Lower leg skin (tissue), 4 donors: ENCODE results near the gene WWC1. TPM values are rescaled to one million over a fixed set of nuclear protein-coding genes. Genes with fewer than 3 reads are reported as not detected.

Experiments used
- DNase-seq, 2 donors: peaks; one replicate each; pipeline ENCODE4 v3.0.0-alpha.2; 2019; ENCODE audit warnings: low spot score in 2 of 2
- H3K4me3 ChIP-seq: fragments of 200-600 bp; sonication (generic); 2 replicates; pipeline ENCODE4 v1.5.1; 2017; ENCODE audit warnings: mild to moderate bottlenecking, low read depth; ENCODE audit not compliant: poor library complexity, severe bottlenecking
- POLR2A ChIP-seq, 2 donors: fragments of 450-650 bp; IDR thresholded peaks; one replicate each; pipeline ENCODE4 v1.6.1; 2016 to 2017; ENCODE audit warnings: antibody characterized with exemption in 2 of 2, mild to moderate bottlenecking in 1 of 2, moderate library complexity in 1 of 2
- WGBS, 2 donors: methylation state at CpG; one replicate each; pipeline ENCODE4 v1.1.5; 2018; 5-methylcytosine and 5-hydroxymethylcytosine counted together
- intact Hi-C: fragments of 100-400 bp; cut with DNase I; formaldehyde crosslinking; loops from one replicate; pipeline ENCODE4 v1.15.0; 2023; ENCODE audit warnings: low total_unique reads
- total RNA-seq, 4 donors: library from RNA; depleted of rRNA; stranded (reverse); fragments of >200 nt; gene quantifications; one replicate each; pipeline ENCODE4 v1.1.0, GENCODE V29; 2016
- TF ChIP-seq, protein P1 (sequence below), 3 donors: fragments of 450-650 bp; IDR thresholded peaks; one replicate each; pipeline ENCODE4 v1.5.1; 2016; ENCODE audit warnings: antibody characterized with exemption in 3 of 3, mild to moderate bottlenecking in 3 of 3, moderate library complexity in 2 of 3

WWC1 gene
- total RNA-seq, 4 donors from 2014 or later = 23.5 to 57.0 (median 30.0) TPM

DNA sequence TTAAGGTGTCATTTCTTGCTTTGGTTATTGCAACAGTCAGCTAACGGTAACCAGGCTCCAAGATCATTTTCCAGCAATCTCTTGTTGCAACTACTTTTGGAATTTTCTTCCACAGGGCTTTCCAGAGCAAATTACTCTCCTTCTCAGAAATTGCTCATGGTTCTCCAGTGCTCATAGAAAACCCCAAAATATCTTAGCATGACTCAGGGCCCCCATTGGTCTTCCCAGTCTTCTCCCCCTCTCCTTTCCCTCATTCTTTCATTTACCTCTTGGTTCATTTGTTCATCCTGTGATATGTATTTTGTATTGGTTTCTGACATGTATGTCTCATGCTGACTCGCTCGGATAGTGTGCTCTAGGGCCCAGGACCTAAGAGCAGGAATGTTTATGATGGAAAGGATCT is 35.6 kb downstream of the WWC1 start:
- TF ChIP-seq POLR2A (IDR thresholded peaks at IDR 0.05) = no peak
- TF ChIP-seq, protein P1, sequence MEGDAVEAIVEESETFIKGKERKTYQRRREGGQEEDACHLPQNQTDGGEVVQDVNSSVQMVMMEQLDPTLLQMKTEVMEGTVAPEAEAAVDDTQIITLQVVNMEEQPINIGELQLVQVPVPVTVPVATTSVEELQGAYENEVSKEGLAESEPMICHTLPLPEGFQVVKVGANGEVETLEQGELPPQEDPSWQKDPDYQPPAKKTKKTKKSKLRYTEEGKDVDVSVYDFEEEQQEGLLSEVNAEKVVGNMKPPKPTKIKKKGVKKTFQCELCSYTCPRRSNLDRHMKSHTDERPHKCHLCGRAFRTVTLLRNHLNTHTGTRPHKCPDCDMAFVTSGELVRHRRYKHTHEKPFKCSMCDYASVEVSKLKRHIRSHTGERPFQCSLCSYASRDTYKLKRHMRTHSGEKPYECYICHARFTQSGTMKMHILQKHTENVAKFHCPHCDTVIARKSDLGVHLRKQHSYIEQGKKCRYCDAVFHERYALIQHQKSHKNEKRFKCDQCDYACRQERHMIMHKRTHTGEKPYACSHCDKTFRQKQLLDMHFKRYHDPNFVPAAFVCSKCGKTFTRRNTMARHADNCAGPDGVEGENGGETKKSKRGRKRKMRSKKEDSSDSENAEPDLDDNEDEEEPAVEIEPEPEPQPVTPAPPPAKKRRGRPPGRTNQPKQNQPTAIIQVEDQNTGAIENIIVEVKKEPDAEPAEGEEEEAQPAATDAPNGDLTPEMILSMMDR (IDR thresholded peaks at IDR 0.05) = no peak
- WGBS, 2 donors = 86 to 89% methylated on average over 3 of the region's 3 CpGs

DNA sequence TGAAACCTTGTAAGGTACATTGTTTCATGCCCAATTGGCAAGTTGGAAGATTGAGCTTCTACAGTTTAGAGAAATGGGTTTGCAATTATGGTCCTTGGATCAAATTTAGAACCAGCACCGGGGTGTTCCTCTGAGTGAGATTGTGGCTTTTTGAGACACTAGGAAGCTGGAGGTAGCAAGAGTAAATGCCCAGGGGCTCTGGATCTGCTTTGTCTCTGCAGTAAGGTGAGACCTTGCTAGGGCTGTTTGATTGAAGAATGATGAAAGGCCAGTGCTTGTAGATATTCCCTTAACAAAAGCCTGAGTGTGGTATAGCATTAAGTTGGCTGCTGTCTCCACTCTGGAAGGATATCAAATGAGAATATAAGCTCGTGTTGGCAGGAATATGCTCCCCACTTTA is 36.0 kb downstream of the WWC1 start:
- intact Hi-C loops = no loop called here

More for the DNA sequence above, 35.6 kb downstream of the WWC1 start:
- intact Hi-C loops = no loop called here
- H3K4me3 ChIP-seq = no peak overlapping the region
- no peak for DNase-seq

DNA sequence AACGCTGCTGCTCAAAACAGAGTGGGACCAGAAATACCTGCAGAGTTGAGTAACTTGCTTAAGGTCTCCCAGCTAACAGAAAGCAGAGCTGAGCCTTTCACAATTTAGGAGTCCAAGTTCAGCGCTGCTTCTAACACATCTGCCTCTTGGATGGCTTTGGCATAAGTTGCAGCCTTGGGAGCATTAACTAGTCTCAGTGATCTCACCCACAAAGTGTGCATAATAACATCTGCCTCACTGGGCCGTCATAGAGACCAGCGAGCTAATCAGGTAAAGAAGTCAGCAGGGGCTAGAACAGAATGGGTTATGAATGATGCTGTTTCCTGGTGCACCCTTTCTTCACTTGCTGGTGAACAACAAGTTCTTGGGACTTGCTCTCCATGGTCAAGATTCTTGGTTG is 36.5 kb downstream of the WWC1 start:
- 54 to 74% methylated on average over 4 of the region's 4 CpGs for WGBS, 2 donors
- TF ChIP-seq, protein P1 (IDR thresholded peaks at IDR 0.05) = no peak
- TF ChIP-seq POLR2A (IDR thresholded peaks at IDR 0.05) = no peak
- no peak overlapping the region for H3K4me3 ChIP-seq
- intact Hi-C loops = no loop called here
- DNase-seq = no peak

More for the DNA sequence above, 36.0 kb downstream of the WWC1 start:
- DNase-seq = no peak
- WGBS, 2 donors = 58 to 63% methylated on average over 2 of the region's 2 CpGs
- no peak overlapping the region for H3K4me3 ChIP-seq
- TF ChIP-seq POLR2A (IDR thresholded peaks at IDR 0.05) = no peak

DNA sequence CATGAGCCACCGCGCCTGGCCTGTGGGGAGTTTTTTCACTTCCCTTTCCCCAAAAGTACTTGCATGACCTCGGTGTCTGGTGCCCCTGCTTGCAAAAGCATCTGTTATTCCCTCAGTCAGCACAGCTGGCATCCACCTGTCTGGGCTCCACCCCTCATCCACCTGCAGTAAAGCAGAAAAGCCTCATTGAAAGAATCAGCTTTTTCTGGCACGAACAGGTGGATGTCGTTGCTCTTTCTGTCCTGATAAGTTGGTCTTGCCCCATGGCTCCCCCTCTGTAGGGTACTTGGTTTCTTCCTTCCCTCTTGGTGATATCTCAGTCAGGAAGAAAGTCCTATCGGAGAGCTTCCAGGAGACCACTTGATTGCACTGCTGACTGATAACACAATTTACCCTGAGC is 37.4 kb downstream of the WWC1 start:
- TF ChIP-seq, protein P1 (IDR thresholded peaks at IDR 0.05) = no peak
- no peak for TF ChIP-seq POLR2A (IDR thresholded peaks at IDR 0.05)
- no peak for DNase-seq
- 60 to 62% methylated on average over 6 of the region's 6 CpGs for WGBS, 2 donors
- intact Hi-C loops = no loop called here
- no peak overlapping the region for H3K4me3 ChIP-seq

DNA sequence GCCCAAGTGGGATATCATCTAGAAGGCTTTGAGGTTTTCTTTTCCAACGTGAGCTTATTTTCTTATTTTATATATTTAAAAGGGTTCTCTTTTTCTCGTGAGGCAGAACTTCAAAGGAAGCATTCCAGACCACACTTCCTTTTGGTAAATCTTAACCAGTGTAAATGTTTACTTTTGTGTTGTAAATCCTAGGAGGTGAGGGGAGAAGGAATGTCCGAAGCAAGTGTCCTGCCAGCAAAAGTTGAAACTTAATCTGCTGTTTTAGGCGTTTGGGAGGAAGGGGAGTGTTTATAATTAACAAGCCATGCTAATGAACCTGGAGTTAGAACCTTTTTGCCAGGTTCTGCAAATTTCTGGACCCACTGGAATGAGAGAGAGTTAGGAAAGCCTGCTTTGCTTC is 37.9 kb downstream of the WWC1 start:
- intact Hi-C loops = no loop called here
- H3K4me3 ChIP-seq = no peak overlapping the region
- TF ChIP-seq, protein P1 (IDR thresholded peaks at IDR 0.05) = no peak
- no peak for TF ChIP-seq POLR2A (IDR thresholded peaks at IDR 0.05)
- DNase-seq = no peak
- 37 to 47% methylated on average over 4 of the region's 4 CpGs for WGBS, 2 donors

DNA sequence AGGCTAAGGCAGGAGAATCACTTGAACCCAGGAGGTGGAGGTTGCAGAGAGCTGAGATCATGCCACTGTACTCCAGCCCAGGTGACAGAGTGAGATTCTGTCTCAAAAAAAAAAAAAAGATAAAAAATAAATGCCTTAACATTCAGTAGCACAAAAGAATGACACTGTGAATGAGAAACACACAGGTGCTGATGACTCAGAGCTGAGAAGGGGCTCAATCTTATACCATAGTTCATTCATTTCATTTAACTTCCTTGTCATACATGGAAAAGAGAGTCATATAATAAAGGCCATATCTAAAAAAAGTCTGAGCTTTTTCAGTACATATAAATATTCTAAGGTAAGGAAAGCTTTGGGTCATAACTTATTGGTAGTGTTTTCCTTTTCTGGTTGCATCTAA is 40.6 kb downstream of the WWC1 start:
- DNase-seq = no peak
- no peak overlapping the region for H3K4me3 ChIP-seq
- TF ChIP-seq, protein P1 (IDR thresholded peaks at IDR 0.05) = no peak
- no peak for TF ChIP-seq POLR2A (IDR thresholded peaks at IDR 0.05)
- intact Hi-C loops = no loop called here
